Neuronal stem cell (in vitro differentiated cells): ENCODE results near the gene TTC33.
"Not testable (repeated sequence)": the region's sequence is repeated elsewhere in the genome, so short reads cannot be mapped to it uniquely, and the experiment has no call there.

Source experiments
- DNase-seq: peaks from one replicate; pipeline ENCODE4 v3.0.0-alpha.2; 2013; ENCODE audit warnings: low spot score
- H2AFZ ChIP-seq: one replicate; pipeline ENCODE4 v1.6.1; 2013; ENCODE audit warnings: mild to moderate bottlenecking, low read length, inconsistent platforms
- H2AK5ac ChIP-seq: 2 replicates; pipeline ENCODE4 v1.6.1; 2013; ENCODE audit warnings: low read depth, mild to moderate bottlenecking, inconsistent platforms, low read length, moderate library complexity, mixed read lengths
- H2BK120ac ChIP-seq: 2 replicates; pipeline ENCODE4 v1.6.1; 2013; ENCODE audit warnings: low read depth, mild to moderate bottlenecking, inconsistent platforms, low read length, moderate library complexity, mixed read lengths
- H2BK12ac ChIP-seq: one replicate; pipeline ENCODE4 v1.6.1; 2013; ENCODE audit warnings: low read length, inconsistent platforms
- H2BK15ac ChIP-seq: 2 replicates; pipeline ENCODE4 v1.6.1; 2013; ENCODE audit warnings: mild to moderate bottlenecking, low read length, inconsistent platforms, mixed read lengths
- H2BK5ac ChIP-seq: one replicate; pipeline ENCODE4 v1.6.1; 2013; ENCODE audit warnings: inconsistent platforms, mild to moderate bottlenecking, low read length, moderate library complexity
- H3K14ac ChIP-seq: one replicate; pipeline ENCODE4 v1.6.1; 2013; ENCODE audit warnings: low read length, inconsistent platforms
- H3K18ac ChIP-seq: 2 replicates; pipeline ENCODE4 v1.6.1; 2013; ENCODE audit warnings: low read length, inconsistent platforms
- H3K23ac ChIP-seq: 2 replicates; pipeline ENCODE4 v1.6.1; 2013; ENCODE audit warnings: low read depth, mild to moderate bottlenecking, mixed read lengths, low read length, inconsistent platforms; ENCODE audit not compliant: poor library complexity
- H3K27ac ChIP-seq: replicated peaks from 3 replicates; pipeline ENCODE4 v1.5.1; 2013; ENCODE audit warnings: low read length, inconsistent platforms
- H3K27me3 ChIP-seq, 3 experiments: 2 replicates each; pipeline ENCODE4 v1.6.1; 2013; ENCODE audit warnings: low read length in 3 of 3, mild to moderate bottlenecking in 2 of 3, inconsistent platforms in 1 of 3, low read depth in 1 of 3, mixed read lengths in 1 of 3, moderate library complexity in 1 of 3; ENCODE audit not compliant: control insufficient read depth in 3 of 3, insufficient read depth in 3 of 3
- H3K36me3 ChIP-seq, 2 donors: replicated peaks in 1 of 2; 2 replicates each; pipeline ENCODE4 v1.6.1; 2013; ENCODE audit warnings: low read length in 2 of 2; ENCODE audit not compliant: control insufficient read depth in 2 of 2, insufficient read depth in 2 of 2
- H3K4ac ChIP-seq: 2 replicates; pipeline ENCODE4 v1.6.1; 2013; ENCODE audit warnings: inconsistent platforms, mild to moderate bottlenecking, low read length, moderate library complexity
- H3K4me1 ChIP-seq, 2 donors: 1 replicate in 1 of 2; 2 replicates in 1 of 2; pipeline ENCODE4 v1.6.1; 2013; ENCODE audit warnings: low read length in 2 of 2, low read depth in 1 of 2; ENCODE audit not compliant: control insufficient read depth in 2 of 2, insufficient read depth in 1 of 2
- H3K4me2 ChIP-seq: one replicate; pipeline ENCODE4 v1.6.1; 2013; ENCODE audit warnings: mild to moderate bottlenecking, low read length, inconsistent platforms; ENCODE audit not compliant: insufficient read depth, poor library complexity, severe bottlenecking
- H3K4me3 ChIP-seq, 2 donors: 2 replicates each; pipeline ENCODE4 v1.5.1; 2013; ENCODE audit warnings: low read length in 2 of 2, mild to moderate bottlenecking in 2 of 2, inconsistent platforms in 1 of 2, moderate library complexity in 1 of 2
- H3K79me1 ChIP-seq: one replicate; pipeline ENCODE4 v1.6.1; 2013; ENCODE audit warnings: low read depth, mild to moderate bottlenecking, inconsistent platforms, low read length, moderate library complexity
- H3K9ac ChIP-seq: one replicate; pipeline ENCODE4 v1.6.1; 2013; ENCODE audit warnings: mild to moderate bottlenecking, low read depth, low read length, inconsistent platforms; ENCODE audit not compliant: poor library complexity
- H3K9me3 ChIP-seq, 2 donors: replicated peaks in 1 of 2; 2 replicates each; pipeline versions ENCODE3 to v1.6.1; 2013; ENCODE audit warnings: low read length in 2 of 2, mild to moderate bottlenecking in 2 of 2, inconsistent platforms in 1 of 2, low read depth in 1 of 2, mixed read lengths in 1 of 2, moderate library complexity in 1 of 2; ENCODE audit not compliant: control insufficient read depth in 2 of 2, insufficient read depth in 1 of 2
- H4K8ac ChIP-seq: one replicate; pipeline ENCODE4 v1.6.1; 2013; ENCODE audit warnings: low read depth, mild to moderate bottlenecking, inconsistent platforms, low read length, moderate library complexity
- H4K91ac ChIP-seq: one replicate; pipeline ENCODE4 v1.6.1; 2013; ENCODE audit warnings: low read length, low read depth, mild to moderate bottlenecking, inconsistent platforms; ENCODE audit not compliant: poor library complexity
- WGBS, 2 donors: extraction: QIAGEN DNeasy Blood & Tissue Kit; methylation state at CpG; one replicate each; pipeline ENCODE4 v1.1.7; 2013; ENCODE audit warnings: missing lambda C conversion rate in 2 of 2, mixed read lengths in 1 of 2; ENCODE audit not compliant: insufficient read length in 2 of 2, insufficient replicate concordance in 1 of 2; ENCODE audit errors: extremely low coverage in 2 of 2; 5-methylcytosine and 5-hydroxymethylcytosine counted together

Gene TTC33

GRCh38 chr5:40702027-40702426 is 53.7 kb downstream of the TTC33 start:
- not testable (repeated sequence) for H3K4ac ChIP-seq, H2BK5ac ChIP-seq, H3K4me1 ChIP-seq, H2AFZ ChIP-seq, H3K27me3 ChIP-seq, H3K4me3 ChIP-seq, H2BK120ac ChIP-seq, H3K9me3 ChIP-seq, H3K27ac ChIP-seq, H2BK15ac ChIP-seq, H3K14ac ChIP-seq, H3K23ac ChIP-seq, H2AK5ac ChIP-seq, H3K18ac ChIP-seq, H4K91ac ChIP-seq, H2BK12ac ChIP-seq, H3K4me2 ChIP-seq, H3K9ac ChIP-seq, H4K8ac ChIP-seq, H3K36me3 ChIP-seq, H3K79me1 ChIP-seq, DNase-seq

- H3K4me1 ChIP-seq, result no peaks in the 10 kb centered on the region
- DNase-seq, result no peak
These were observed 55.5 kb downstream of the TTC33 start for GRCh38 chr5:40700116-40700782.

DNA sequence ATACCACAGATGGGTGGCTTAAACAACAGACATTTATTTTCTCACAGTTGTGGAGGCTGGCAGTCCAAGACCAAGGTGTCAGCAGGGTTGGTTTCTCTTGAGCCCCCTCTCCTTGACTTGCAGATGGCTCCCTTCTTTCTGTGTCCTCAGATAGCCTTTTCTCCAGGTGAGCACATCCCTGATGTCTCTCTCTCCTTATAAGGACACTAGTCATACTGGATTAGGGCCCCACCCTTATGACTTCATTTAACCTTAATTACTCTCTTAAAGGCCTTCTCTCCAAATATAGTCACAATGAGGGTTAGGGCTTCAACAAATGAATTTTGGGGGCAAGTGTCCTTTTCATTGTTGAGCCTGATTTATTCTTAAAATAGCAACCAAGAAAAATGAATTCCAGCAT is 61.3 kb downstream of the TTC33 start:
- no peak overlapping the region for H4K91ac ChIP-seq
- H3K4me1 ChIP-seq, result no peaks in the 10 kb centered on the region
- no peaks in the 10 kb centered on the region for H3K27me3 ChIP-seq
- H3K4me3 ChIP-seq, result no peak overlapping the region
- DNase-seq, result no peak
- no peak overlapping the region for H3K4ac ChIP-seq
- no peak overlapping the region for H2AK5ac ChIP-seq
- H3K79me1 ChIP-seq, result no peaks in the 10 kb centered on the region
- H3K36me3 ChIP-seq, result no peaks in the 10 kb centered on the region
- no peak overlapping the region for H2BK12ac ChIP-seq
- no peak overlapping the region for H3K18ac ChIP-seq
- no peak overlapping the region for H3K4me2 ChIP-seq
- H4K8ac ChIP-seq, result no peak overlapping the region
- H2BK5ac ChIP-seq, result no peak overlapping the region
- H3K27ac ChIP-seq, result no peak overlapping the region
- H2BK120ac ChIP-seq, result no peak overlapping the region
- H2AFZ ChIP-seq, result no peak overlapping the region
- no peak overlapping the region for H3K23ac ChIP-seq
- H3K14ac ChIP-seq, result no peak overlapping the region
- no peak overlapping the region for H3K9ac ChIP-seq
- H2BK15ac ChIP-seq, result no peak overlapping the region
- H3K9me3 ChIP-seq, result no peaks in the 10 kb centered on the region

More at GRCh38 chr5:40700116-40700782, 55.5 kb downstream of the TTC33 start:
- Histone ChIP-seq H3K14ac (no peak overlapping the region), H2BK120ac (no peak overlapping the region), H3K4ac (no peak overlapping the region), H4K91ac (no peak overlapping the region), H3K9me3 (no peaks in the 10 kb centered on the region), H2BK15ac (no peak overlapping the region), H3K18ac (peak overlapping the region; percentile 76), H4K8ac (no peak overlapping the region), H3K23ac (peak overlapping the region; percentile 31), H2AK5ac (no peak overlapping the region), H3K36me3 (no peaks in the 10 kb centered on the region), H2BK5ac (no peak overlapping the region), H3K9ac (no peak overlapping the region), H2BK12ac (no peak overlapping the region), H3K79me1 (no peaks in the 10 kb centered on the region), H3K27me3 (no peaks in the 10 kb centered on the region), H3K4me2 (no peak overlapping the region), H2AFZ (no peak overlapping the region), H3K27ac (no peak overlapping the region), H3K4me3 (no peak overlapping the region)
- no CpG with 5 or more reads among the region's 5 CpGs for WGBS, 2 donors

DNA sequence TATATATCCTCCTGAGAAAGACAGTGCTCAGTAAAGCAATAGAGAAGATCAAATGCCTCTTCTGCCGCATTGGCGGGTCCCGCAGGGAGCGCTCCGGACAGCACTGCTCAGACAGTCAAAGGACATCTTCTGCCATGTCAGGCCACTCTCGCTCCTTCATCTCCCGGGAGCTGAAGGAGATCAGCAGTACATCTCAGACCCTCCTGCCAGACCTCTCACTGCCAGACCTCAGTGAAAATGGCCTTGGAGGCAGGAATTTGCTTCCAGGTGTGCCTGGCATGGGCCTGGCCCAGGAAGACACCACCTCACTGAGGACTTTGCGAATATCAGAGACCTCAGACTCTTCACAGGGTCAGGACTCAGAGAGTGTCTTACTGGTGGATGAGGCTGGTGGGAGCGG is 63.9 kb downstream of the TTC33 start:
- WGBS, 2 donors, result no CpG with 5 or more reads among the region's 9 CpGs
- H3K27me3 ChIP-seq, result peaks cover 0 to 4% (median 0%) of the 10 kb centered on the region in 3 experiments

More for the DNA sequence above, 63.9 kb downstream of the TTC33 start:
- Histone ChIP-seq H4K91ac (no peak overlapping the region), H3K4ac (no peak overlapping the region), H2BK120ac (no peak overlapping the region), H2BK12ac (no peak overlapping the region), H3K4me2 (no peak overlapping the region), H3K9ac (no peak overlapping the region), H2AFZ (no peak overlapping the region), H3K14ac (no peak overlapping the region), H2AK5ac (no peak overlapping the region), H3K27ac (no peak overlapping the region), H3K36me3 (no peaks in the 10 kb centered on the region), H3K9me3 (no peaks in the 10 kb centered on the region), H3K23ac (no peak overlapping the region), H3K4me1 (no peaks in the 10 kb centered on the region), H3K79me1 (no peaks in the 10 kb centered on the region), H4K8ac (no peak overlapping the region), H2BK15ac (no peak overlapping the region), H3K18ac (peak overlapping the region; percentile 57), H2BK5ac (no peak overlapping the region), H3K4me3 (no peak overlapping the region)
- DNase-seq, result no peak
